Large intestine (tissue), 3 donors: ENCODE measurements around the gene THAP2. TPM values are rescaled to one million over a fixed set of nuclear protein-coding genes. Genes with fewer than 3 reads are reported as not detected.
"Not testable (repeated sequence)": the region's sequence is repeated elsewhere in the genome, so short reads cannot be mapped to it uniquely, and the experiment has no call there.

Source experiments
- DNase-seq, 2 donors: peaks; one replicate each; pipeline versions ENCODE4 v3.0.0 to v3.0.0-alpha.2; 2013
- H3K27ac ChIP-seq: one replicate; pipeline ENCODE4 v1.5.1; 2013; ENCODE audit warnings: low read length
- H3K27me3 ChIP-seq: 2 replicates; pipeline ENCODE4 v1.6.1; 2013; ENCODE audit warnings: low read length; ENCODE audit not compliant: control insufficient read depth, insufficient read depth
- H3K36me3 ChIP-seq: 2 replicates; pipeline ENCODE4 v1.6.1; 2013; ENCODE audit warnings: low read length; ENCODE audit not compliant: control insufficient read depth, insufficient read depth
- H3K4me1 ChIP-seq: one replicate; pipeline ENCODE4 v1.6.1; 2013; ENCODE audit warnings: low read length; ENCODE audit not compliant: control insufficient read depth, insufficient read depth
- H3K4me3 ChIP-seq: one replicate; pipeline ENCODE4 v1.5.1; 2013; ENCODE audit warnings: low read length
- H3K9me3 ChIP-seq: one replicate; pipeline ENCODE4 v1.6.1; 2013; ENCODE audit warnings: mild to moderate bottlenecking, low read depth, low read length, moderate library complexity; ENCODE audit not compliant: control insufficient read depth
- WGBS: methylation state at CpG from one replicate; pipeline ENCODE4 v1.1.5; 2013; ENCODE audit warnings: low lambda C conversion rate; ENCODE audit not compliant: insufficient coverage; 5-methylcytosine and 5-hydroxymethylcytosine counted together
- polyA plus RNA-seq: library from polyadenylated mRNA; unstranded; fragments of 120-200 nt; gene quantifications from one replicate; pipeline ENCODE4 v1.2.1, GENCODE V29; 2013

Gene THAP2
- polyA plus RNA-seq, 1 donor, result 9.4 TPM

- no CpG with 5 or more reads among the region's 1 CpG for WGBS
- Histone ChIP-seq H3K36me3 (peaks cover 15% of the 10 kb centered on the region), H3K4me3 (no peak overlapping the region), H3K4me1 (peaks cover 16% of the 10 kb centered on the region), H3K27me3 (no peaks in the 10 kb centered on the region), H3K9me3 (no peaks in the 10 kb centered on the region), H3K27ac (peak overlapping the region; percentile 2)
- peak; percentile 42 to 79 for DNase-seq
These were observed 30.2 kb downstream of the THAP2 start for GRCh38 chr12:71694099-71694820.

- Histone ChIP-seq H3K27me3 (no peaks in the 10 kb centered on the region), H3K4me1 (peaks cover 16% of the 10 kb centered on the region), H3K9me3 (no peaks in the 10 kb centered on the region), H3K36me3 (peaks cover 26% of the 10 kb centered on the region), H3K4me3 (no peak overlapping the region), H3K27ac (no peak overlapping the region)
- DNase-seq, result peak in 1 of 2 donors; percentile 30
- 0% methylated on average over 1 of the region's 1 CpG for WGBS
These were observed 31.7 kb downstream of the THAP2 start for GRCh38 chr12:71695782-71696181.

GRCh38 chr12:71702181-71702580, 38.1 kb downstream of the THAP2 start:
- not testable (repeated sequence) for H3K4me3 ChIP-seq, H3K9me3 ChIP-seq, H3K4me1 ChIP-seq, H3K27me3 ChIP-seq, H3K27ac ChIP-seq, DNase-seq
- H3K36me3 ChIP-seq, result peaks cover 26% of the 10 kb centered on the region
- no CpG with 5 or more reads among the region's 8 CpGs for WGBS

- Histone ChIP-seq H3K4me1 (no peaks in the 10 kb centered on the region), H3K9me3 (no peaks in the 10 kb centered on the region), H3K4me3 (no peak overlapping the region), H3K27ac (no peak overlapping the region), H3K27me3 (no peaks in the 10 kb centered on the region), H3K36me3 (peaks cover 24% of the 10 kb centered on the region)
- DNase-seq, result no peak
- WGBS, result no CpG with 5 or more reads among the region's 5 CpGs
These were observed 38.5 kb downstream of the THAP2 start for GRCh38 chr12:71702590-71702989.

- Histone ChIP-seq H3K4me1 (no peaks in the 10 kb centered on the region), H3K4me3 (no peak overlapping the region)
- 83% methylated on average over 1 of the region's 2 CpGs for WGBS
These were observed 39.1 kb downstream of the THAP2 start for GRCh38 chr12:71703206-71703605.

GRCh38 chr12:71704920-71705319, 40.8 kb downstream of the THAP2 start:
- Histone ChIP-seq H3K27me3 (no peaks in the 10 kb centered on the region), H3K36me3 (peaks cover 9% of the 10 kb centered on the region), H3K4me3 (no peak overlapping the region), H3K9me3 (no peaks in the 10 kb centered on the region), H3K27ac (no peak overlapping the region), H3K4me1 (no peaks in the 10 kb centered on the region)
- WGBS, result 100% methylated on average over 2 of the region's 2 CpGs
- DNase-seq, result no peak

More at GRCh38 chr12:71703206-71703605, 39.1 kb downstream of the THAP2 start:
- H3K27ac ChIP-seq, result no peak overlapping the region
- peaks cover 24% of the 10 kb centered on the region for H3K36me3 ChIP-seq
- H3K27me3 ChIP-seq, result no peaks in the 10 kb centered on the region
- H3K9me3 ChIP-seq, result no peaks in the 10 kb centered on the region
- DNase-seq, result no peak

GRCh38 chr12:71708658-71709057, 44.6 kb downstream of the THAP2 start:
- Histone ChIP-seq H3K9me3 (no peaks in the 10 kb centered on the region), H3K27me3 (no peaks in the 10 kb centered on the region), H3K4me3 (no peak overlapping the region), H3K27ac (no peak overlapping the region), H3K36me3 (no peaks in the 10 kb centered on the region), H3K4me1 (no peaks in the 10 kb centered on the region)
- WGBS, result no CpG with 5 or more reads among the region's 1 CpG
- DNase-seq, result no peak

- Histone ChIP-seq H3K27me3 (no peaks in the 10 kb centered on the region), H3K9me3 (no peaks in the 10 kb centered on the region), H3K27ac (no peak overlapping the region), H3K4me1 (no peaks in the 10 kb centered on the region), H3K4me3 (no peak overlapping the region), H3K36me3 (no peaks in the 10 kb centered on the region)
- DNase-seq, result no peak
- no CpG with 5 or more reads among the region's 7 CpGs for WGBS
These were observed 46.4 kb downstream of the THAP2 start for GRCh38 chr12:71710276-71711125.

- H3K4me3 ChIP-seq, result no peak overlapping the region
- H3K4me1 ChIP-seq, result no peaks in the 10 kb centered on the region
- H3K36me3 ChIP-seq, result no peaks in the 10 kb centered on the region
- no peak overlapping the region for H3K27ac ChIP-seq
- no peak for DNase-seq
- H3K9me3 ChIP-seq, result no peaks in the 10 kb centered on the region
- no peaks in the 10 kb centered on the region for H3K27me3 ChIP-seq
These were observed 54.5 kb downstream of the THAP2 start for GRCh38 chr12:71718611-71719010.

GRCh38 chr12:71719647-71720370, 55.7 kb downstream of the THAP2 start:
- H3K4me1 ChIP-seq, result no peaks in the 10 kb centered on the region
- 96% methylated on average over 5 of the region's 5 CpGs for WGBS
- H3K27me3 ChIP-seq, result no peaks in the 10 kb centered on the region
- no peak for DNase-seq
- H3K27ac ChIP-seq, result no peak overlapping the region
- no peaks in the 10 kb centered on the region for H3K9me3 ChIP-seq
- H3K36me3 ChIP-seq, result no peaks in the 10 kb centered on the region
- H3K4me3 ChIP-seq, result no peak overlapping the region
